ENCODE results near the gene MAN1B1. TPM values are rescaled to one million over a fixed set of nuclear protein-coding genes. Genes with fewer than 3 reads are reported as not detected.

Gene MAN1B1
- total and polyA plus RNA-seq, 2 donors (not counting 1 experiment from before 2014, with no cell fraction given) = 45.5 to 96.6 TPM

DNA sequence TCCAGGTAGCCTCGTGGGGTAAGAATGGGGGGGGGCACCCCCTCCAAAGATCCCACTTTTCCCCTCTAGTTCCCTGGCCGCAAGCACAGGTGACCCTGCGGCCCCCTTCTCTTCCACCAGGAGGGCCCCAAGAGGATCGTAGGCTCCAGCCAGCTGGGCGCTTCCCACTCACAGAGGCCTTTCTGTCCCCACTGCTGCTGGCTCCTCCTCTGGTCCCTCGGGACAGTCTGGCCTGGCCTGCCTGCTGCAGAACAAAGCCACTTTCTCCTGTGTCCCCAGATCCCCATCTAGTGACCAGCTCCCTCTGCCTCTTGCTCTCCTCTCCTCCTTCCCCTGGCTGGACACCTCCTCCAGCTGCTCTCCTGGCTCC, 15.9 kb upstream of the MAN1B1 start:
- TF ChIP-seq CTCF (conservative IDR thresholded peaks at IDR 0.05 in 1 of 2, IDR thresholded peaks at IDR 0.05 in 1 of 2; ENCODE audit: low read depth in 1 of 2, low read length in 2 of 2) (peak in 1 of 2 donors; percentile 6), EZH2 (IDR thresholded peaks at IDR 0.05; ENCODE audit: low read length, missing control alignments) (no peak)
- Histone ChIP-seq H3K79me2 (ENCODE audit: control insufficient read depth, insufficient read depth, low read length) (no peaks in the 10 kb centered on the region), H3K9me3 (ENCODE audit: control insufficient read depth, insufficient read depth, low read depth, low read length) (no peaks in the 10 kb centered on the region), H4K20me1 (ENCODE audit: control insufficient read depth, extremely low read depth, insufficient read depth, low read length) (no peaks in the 10 kb centered on the region), H3K27me3 (ENCODE audit: control insufficient read depth, insufficient read depth, low read length) (no peaks in the 10 kb centered on the region), H3K36me3 (ENCODE audit: control insufficient read depth, insufficient read depth, low read length) (no peaks in the 10 kb centered on the region), H3K4me2 (ENCODE audit: extremely low read depth, insufficient read depth, low read length) (peak overlapping the region; percentile 82), H3K9ac (ENCODE audit: insufficient read depth, low read length) (no peak overlapping the region), H2AFZ (ENCODE audit: low read length) (no peak overlapping the region), H3K4me1 (ENCODE audit: control insufficient read depth, extremely low read depth, insufficient read depth, low read length) (peaks cover 10% of the 10 kb centered on the region), H3K27ac (ENCODE audit: insufficient read depth, low read length) (no peak overlapping the region), H3K4me3 (replicated peaks in 1 of 4; ENCODE audit: control extremely low read depth in 1 of 4, insufficient read depth in 1 of 4, low read depth in 3 of 4, low read length in 4 of 4) (peak overlapping the region in 3 of 4 experiments; percentile 38 to 49 (median 44))
- no peak for DNase-seq (ENCODE audit: low read depth in 2 of 2)

DNA sequence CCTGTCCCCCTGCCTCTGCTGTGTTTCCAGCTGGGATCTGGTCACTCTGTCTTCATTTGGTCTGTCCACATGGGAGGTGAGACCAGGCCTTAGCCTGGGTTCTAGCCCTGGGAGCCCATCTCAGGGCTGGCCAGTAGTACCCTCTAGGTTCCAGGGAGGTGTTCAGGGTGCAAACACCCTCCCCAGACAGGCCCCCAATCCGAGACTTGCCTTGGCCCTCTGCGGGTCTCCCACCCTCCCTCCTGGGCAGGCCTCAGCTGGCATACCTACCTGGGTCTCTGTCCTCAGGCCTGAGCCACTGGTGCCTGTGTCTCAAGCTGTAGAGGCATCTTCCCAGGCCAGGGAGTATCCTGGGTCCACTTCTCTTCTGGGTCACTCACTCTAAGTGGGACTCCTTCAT, 15.5 kb upstream of the MAN1B1 start:
- H3K9ac ChIP-seq (ENCODE audit: insufficient read depth, low read length) = no peak overlapping the region
- DNase-seq (ENCODE audit: low read depth in 2 of 2) = no peak
- peak overlapping the region; percentile 82 for H3K4me2 ChIP-seq (ENCODE audit: extremely low read depth, insufficient read depth, low read length)

GRCh38 chr9:137073992-137074399, 12.8 kb upstream of the MAN1B1 start:
- DNase-seq (ENCODE audit: low read depth in 2 of 2) = no peak
- Histone ChIP-seq H4K20me1 (ENCODE audit: control insufficient read depth, extremely low read depth, insufficient read depth, low read length) (no peaks in the 10 kb centered on the region), H3K27me3 (ENCODE audit: control insufficient read depth, insufficient read depth, low read length) (no peaks in the 10 kb centered on the region), H2AFZ (ENCODE audit: low read length) (no peak overlapping the region), H3K36me3 (ENCODE audit: control insufficient read depth, insufficient read depth, low read length) (peaks cover 7% of the 10 kb centered on the region), H3K9me3 (ENCODE audit: control insufficient read depth, insufficient read depth, low read depth, low read length) (no peaks in the 10 kb centered on the region), H3K27ac (ENCODE audit: insufficient read depth, low read length) (no peak overlapping the region), H3K79me2 (ENCODE audit: control insufficient read depth, insufficient read depth, low read length) (peaks cover 11% of the 10 kb centered on the region), H3K4me2 (ENCODE audit: extremely low read depth, insufficient read depth, low read length) (no peak overlapping the region), H3K4me3 (replicated peaks in 1 of 4; ENCODE audit: control extremely low read depth in 1 of 4, insufficient read depth in 1 of 4, low read depth in 3 of 4, low read length in 4 of 4) (no peak overlapping the region), H3K9ac (ENCODE audit: insufficient read depth, low read length) (no peak overlapping the region), H3K4me1 (ENCODE audit: control insufficient read depth, extremely low read depth, insufficient read depth, low read length) (peaks cover 18% of the 10 kb centered on the region)
- TF ChIP-seq CTCF (conservative IDR thresholded peaks at IDR 0.05 in 1 of 2, IDR thresholded peaks at IDR 0.05 in 1 of 2; ENCODE audit: low read depth in 1 of 2, low read length in 2 of 2) (no peak), EZH2 (IDR thresholded peaks at IDR 0.05; ENCODE audit: low read length, missing control alignments) (no peak)

More for the DNA sequence above, 15.5 kb upstream of the MAN1B1 start:
- Histone ChIP-seq H2AFZ (ENCODE audit: low read length) (no peak overlapping the region), H3K27ac (ENCODE audit: insufficient read depth, low read length) (no peak overlapping the region), H3K4me1 (ENCODE audit: control insufficient read depth, extremely low read depth, insufficient read depth, low read length) (peaks cover 10% of the 10 kb centered on the region), H3K27me3 (ENCODE audit: control insufficient read depth, insufficient read depth, low read length) (no peaks in the 10 kb centered on the region), H4K20me1 (ENCODE audit: control insufficient read depth, extremely low read depth, insufficient read depth, low read length) (no peaks in the 10 kb centered on the region), H3K36me3 (ENCODE audit: control insufficient read depth, insufficient read depth, low read length) (no peaks in the 10 kb centered on the region), H3K9me3 (ENCODE audit: control insufficient read depth, insufficient read depth, low read depth, low read length) (no peaks in the 10 kb centered on the region), H3K4me3 (replicated peaks in 1 of 4; ENCODE audit: control extremely low read depth in 1 of 4, insufficient read depth in 1 of 4, low read depth in 3 of 4, low read length in 4 of 4) (no peak overlapping the region), H3K79me2 (ENCODE audit: control insufficient read depth, insufficient read depth, low read length) (no peaks in the 10 kb centered on the region)
- TF ChIP-seq EZH2 (IDR thresholded peaks at IDR 0.05; ENCODE audit: low read length, missing control alignments) (no peak), CTCF (conservative IDR thresholded peaks at IDR 0.05 in 1 of 2, IDR thresholded peaks at IDR 0.05 in 1 of 2; ENCODE audit: low read depth in 1 of 2, low read length in 2 of 2) (no peak)

Data from fibroblast of lung (primary cell).